Myocyte (in vitro differentiated cells): ENCODE data around the gene DCLK2. TPM values are rescaled to one million over a fixed set of nuclear protein-coding genes. Genes with fewer than 3 reads are reported as not detected.

Experiments used
- DNase-seq: peaks from one replicate; pipeline ENCODE4 v3.0.0-alpha.2; 2012; ENCODE audit warnings: low read depth
- total RNA-seq: library from RNA; depleted of rRNA; stranded (reverse); fragments of >200 nt; gene quantifications from 2 replicates; pipeline ENCODE4 v1.2.3, GENCODE V29; 2014

Gene DCLK2
- total RNA-seq, 1 donor from 2014 or later: 21.5 TPM

- DNase-seq: no peak
These were observed 181.8 kb downstream of the DCLK2 start for GRCh38 chr4:150259861-150260567.

DNA sequence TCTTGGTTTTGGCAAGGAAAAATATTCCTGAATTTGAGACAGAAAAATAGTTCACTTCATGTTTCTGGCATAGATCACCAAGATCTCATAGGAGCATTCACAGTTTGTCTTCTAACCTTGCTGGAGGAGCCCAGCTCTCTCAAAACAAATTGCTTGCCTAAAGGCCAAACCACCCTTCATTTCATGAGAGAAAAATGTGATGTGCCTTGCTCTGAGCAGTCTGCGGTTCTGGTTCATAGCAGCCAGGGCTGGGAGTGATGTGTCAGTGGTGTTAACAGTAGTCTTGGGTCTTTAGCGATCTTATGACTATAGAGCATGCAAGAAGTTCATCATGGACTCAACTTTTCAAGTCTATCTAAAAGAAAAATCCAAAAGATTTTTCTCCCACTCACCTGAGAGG, 183.3 kb downstream of the DCLK2 start:
- no peak for DNase-seq

DNA sequence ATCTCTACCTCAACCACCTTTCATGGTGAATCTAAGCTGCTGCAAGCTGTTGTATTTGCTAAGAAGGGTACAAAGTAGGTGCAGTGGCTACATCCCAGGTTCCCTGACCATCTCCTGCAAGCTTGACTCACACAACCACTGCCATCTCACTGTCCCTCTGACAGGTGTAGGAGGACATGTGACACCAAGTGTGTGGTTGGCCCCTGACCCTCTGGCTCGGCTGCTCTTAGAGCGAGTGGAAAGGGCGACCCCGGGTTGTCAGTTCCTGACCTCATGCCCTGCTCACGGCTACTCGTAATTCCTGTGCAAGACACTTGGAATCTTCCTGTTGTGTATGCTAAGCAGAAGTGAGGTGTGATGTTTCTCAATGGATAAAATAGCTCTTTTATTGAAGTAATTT, 184.4 kb downstream of the DCLK2 start:
- peak; percentile 56 for DNase-seq

DNA sequence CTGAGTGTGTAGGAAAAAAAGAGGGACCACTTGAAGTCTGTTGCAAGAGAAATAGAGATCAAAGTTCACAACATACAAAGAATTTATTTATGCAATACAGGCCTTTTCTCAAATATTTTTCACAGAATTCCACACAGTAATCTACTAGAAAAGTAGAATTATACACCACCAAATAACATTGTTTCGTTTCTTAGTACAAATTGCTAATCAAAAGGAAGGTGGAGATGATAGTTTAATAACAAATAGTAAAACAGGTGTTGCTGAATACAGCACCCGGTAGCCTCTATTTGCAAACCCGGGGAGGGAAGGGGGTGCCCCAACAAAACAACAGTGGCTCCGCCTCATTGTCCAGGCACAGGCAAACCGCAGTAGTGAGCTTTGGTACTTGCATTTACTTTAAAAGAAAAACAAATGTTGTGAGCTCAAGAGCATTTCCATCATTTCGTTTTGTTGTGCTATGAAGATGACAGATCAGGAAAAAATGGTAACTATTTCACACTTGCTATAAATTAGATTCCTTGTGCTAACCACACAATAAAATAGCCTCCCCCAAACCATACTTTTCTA, 186.4 kb downstream of the DCLK2 start:
- DNase-seq: no peak

DNA sequence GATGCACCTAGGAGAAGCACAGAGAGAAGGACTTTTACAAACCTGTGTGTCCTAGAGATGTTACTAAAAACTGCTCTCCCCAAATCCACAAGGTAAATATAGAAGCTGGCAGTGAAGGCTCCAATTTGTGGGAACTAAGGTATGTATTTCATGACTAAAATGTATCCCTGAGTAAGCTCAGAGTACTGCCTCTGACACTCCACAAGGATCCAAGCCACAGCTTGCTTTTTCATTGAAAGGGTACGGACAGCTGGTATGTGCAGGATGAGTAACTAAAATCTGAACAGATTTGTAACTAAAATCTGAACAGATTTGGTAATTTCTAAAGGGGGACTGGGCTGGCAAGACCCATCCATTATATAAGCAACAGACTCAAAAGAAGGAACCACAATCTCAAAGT, 187.6 kb downstream of the DCLK2 start:
- DNase-seq: peak; percentile 66

GRCh38 chr4:150268444-150268843, 190.2 kb downstream of the DCLK2 start:
- DNase-seq: no peak

DNA sequence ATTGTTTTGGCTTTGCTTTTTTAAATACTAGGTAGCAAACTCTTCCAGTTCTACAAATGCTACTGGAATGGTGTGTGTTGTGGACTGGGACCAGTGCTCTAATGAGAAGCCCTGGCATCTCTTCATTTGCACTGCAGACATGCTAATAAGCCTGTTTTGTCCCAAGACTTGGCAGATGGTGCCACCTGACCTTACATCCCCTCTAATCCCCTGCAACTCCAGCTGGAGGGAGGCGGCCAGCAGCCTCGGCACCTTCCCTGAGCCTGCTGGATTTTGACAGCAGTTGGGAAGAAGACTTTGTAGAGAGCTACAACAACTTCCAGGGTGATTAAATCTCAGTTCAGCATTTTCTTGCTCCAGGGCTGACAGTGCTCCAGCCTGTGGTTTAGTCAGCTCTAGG, 200.0 kb downstream of the DCLK2 start:
- no peak for DNase-seq

DNA sequence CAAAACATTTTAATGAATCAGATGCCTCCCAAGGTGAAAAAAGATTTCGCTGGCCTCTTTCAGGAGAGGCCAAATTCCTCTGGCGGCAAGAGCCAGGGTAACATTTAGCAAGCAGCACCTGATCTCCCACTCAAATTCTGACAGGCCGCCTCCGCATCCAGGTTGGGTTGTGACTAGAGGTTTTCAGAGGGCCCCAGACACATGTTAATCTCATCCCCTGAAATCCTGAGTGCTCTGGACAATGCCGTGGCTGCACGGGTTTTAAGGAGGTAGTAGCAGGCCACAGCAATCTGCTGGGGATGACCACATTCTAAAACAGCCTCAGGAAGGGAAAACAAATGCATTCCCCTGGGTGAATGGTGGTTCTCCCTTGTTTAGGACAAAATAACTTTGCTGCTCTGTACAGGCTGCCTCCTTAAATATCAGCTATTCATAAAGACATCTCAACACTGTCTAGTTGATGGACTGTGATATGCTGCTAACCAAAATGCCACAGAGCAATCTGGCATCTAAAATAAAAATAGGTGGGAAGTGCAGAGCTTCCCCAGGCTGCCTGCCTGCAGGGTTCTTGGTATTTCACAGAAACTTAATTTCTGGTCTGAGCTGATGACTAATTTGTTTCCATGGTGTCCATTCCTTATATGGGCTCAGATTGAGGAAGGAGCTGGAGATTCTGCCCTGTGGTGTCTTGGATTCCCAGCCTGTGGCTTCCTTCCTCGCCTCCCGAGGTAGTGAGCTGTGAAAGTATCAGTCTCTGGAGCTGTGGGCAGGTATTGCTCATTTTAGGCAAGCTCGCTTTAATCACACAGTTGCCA, 202.0 kb downstream of the DCLK2 start:
- peak; percentile 84 for DNase-seq

GRCh38 chr4:150280975-150281374, 202.7 kb downstream of the DCLK2 start:
- DNase-seq: no peak

- DNase-seq: peak; percentile 69
These were observed 205.4 kb downstream of the DCLK2 start for GRCh38 chr4:150283689-150284088.

- no peak for DNase-seq
These were observed 208.4 kb downstream of the DCLK2 start for GRCh38 chr4:150286656-150287055.

- DNase-seq: no peak
These were observed 211.0 kb downstream of the DCLK2 start for GRCh38 chr4:150289198-150289597.

DNA sequence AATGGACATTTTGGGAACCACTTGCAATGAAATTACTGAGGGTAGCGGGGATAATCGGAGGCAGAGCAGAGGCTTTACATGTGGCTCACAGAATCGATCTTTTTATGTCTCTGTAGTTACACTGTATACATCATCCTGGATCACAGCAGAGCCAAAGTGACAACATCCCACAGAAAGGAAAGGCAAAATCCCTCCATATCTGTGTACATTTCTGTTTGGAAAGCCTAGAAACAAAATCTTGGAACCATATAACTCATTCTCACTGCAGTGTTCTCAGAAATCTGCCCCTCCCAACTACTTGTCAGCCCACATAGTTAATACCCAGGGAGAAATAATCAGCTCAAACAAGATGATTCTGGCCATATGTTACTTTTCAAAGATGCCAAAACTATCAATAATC, 211.6 kb downstream of the DCLK2 start:
- no peak for DNase-seq

- peak; percentile 70 for DNase-seq
These were observed 219.7 kb downstream of the DCLK2 start for GRCh38 chr4:150297861-150298474.

GRCh38 chr4:150299816-150300215, 221.6 kb downstream of the DCLK2 start:
- DNase-seq: no peak

- DNase-seq: peak; percentile 48
These were observed 224.3 kb downstream of the DCLK2 start for GRCh38 chr4:150302553-150302952.

GRCh38 chr4:150305995-150306394, 227.8 kb downstream of the DCLK2 start:
- peak; percentile 65 for DNase-seq

DNA sequence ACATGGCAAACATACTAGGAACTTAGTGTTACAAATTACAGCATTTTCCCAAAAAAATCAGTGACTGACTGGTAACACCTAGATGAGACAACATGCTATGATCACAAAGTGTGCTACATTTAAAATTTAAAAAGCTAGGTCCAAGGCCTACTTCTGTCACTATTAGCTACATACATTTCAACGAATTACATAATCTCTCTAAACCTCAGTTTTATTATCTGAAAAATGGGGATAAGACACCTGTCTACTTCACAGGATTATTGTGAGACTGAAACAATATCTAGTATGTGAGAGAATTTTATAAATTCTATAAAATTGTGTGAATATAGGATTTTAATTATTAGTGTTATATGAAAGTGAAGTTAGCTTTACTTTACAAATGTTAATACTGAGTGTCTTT, 228.5 kb downstream of the DCLK2 start:
- DNase-seq: no peak
